Epithelial cell of esophagus (primary cell): ENCODE measurements around the gene ATP6V0C.

Source experiments
- DNase-seq: peaks from one replicate; pipeline ENCODE4 v3.0.0; 2010; ENCODE audit warnings: low read depth
- H3K4me3 ChIP-seq: 2 replicates; pipeline ENCODE4 v1.5.1; 2011; ENCODE audit warnings: mild to moderate bottlenecking, low read length, control low read depth
- TF ChIP-seq, protein P1 (sequence below): IDR thresholded peaks from 2 replicates; pipeline ENCODE4 v1.5.1; 2011; ENCODE audit warnings: low read depth, mild to moderate bottlenecking, low read length, control low read depth, inconsistent platforms; ENCODE audit not compliant: insufficient read depth; ENCODE audit errors: missing control alignments

The ATP6V0C gene

DNA sequence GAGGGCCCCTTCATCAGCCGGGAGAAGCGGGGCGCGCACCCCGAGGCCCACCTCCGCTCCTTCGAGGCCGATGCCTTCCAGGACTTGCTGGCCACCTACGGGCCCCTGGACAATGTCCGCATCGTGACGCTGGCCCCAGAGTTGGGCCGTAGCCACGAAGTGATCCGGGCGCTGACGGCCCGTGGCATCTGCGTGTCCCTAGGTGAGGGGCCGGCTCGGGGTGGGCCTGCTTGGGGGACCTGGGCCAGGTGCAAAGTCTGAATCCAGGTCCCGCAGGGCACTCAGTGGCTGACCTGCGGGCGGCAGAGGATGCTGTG lies 14.0 kb downstream of the ATP6V0C start:
- no peak overlapping the region for H3K4me3 ChIP-seq
- DNase-seq, result no peak
- TF ChIP-seq, protein P1, sequence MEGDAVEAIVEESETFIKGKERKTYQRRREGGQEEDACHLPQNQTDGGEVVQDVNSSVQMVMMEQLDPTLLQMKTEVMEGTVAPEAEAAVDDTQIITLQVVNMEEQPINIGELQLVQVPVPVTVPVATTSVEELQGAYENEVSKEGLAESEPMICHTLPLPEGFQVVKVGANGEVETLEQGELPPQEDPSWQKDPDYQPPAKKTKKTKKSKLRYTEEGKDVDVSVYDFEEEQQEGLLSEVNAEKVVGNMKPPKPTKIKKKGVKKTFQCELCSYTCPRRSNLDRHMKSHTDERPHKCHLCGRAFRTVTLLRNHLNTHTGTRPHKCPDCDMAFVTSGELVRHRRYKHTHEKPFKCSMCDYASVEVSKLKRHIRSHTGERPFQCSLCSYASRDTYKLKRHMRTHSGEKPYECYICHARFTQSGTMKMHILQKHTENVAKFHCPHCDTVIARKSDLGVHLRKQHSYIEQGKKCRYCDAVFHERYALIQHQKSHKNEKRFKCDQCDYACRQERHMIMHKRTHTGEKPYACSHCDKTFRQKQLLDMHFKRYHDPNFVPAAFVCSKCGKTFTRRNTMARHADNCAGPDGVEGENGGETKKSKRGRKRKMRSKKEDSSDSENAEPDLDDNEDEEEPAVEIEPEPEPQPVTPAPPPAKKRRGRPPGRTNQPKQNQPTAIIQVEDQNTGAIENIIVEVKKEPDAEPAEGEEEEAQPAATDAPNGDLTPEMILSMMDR, result no peak

DNA sequence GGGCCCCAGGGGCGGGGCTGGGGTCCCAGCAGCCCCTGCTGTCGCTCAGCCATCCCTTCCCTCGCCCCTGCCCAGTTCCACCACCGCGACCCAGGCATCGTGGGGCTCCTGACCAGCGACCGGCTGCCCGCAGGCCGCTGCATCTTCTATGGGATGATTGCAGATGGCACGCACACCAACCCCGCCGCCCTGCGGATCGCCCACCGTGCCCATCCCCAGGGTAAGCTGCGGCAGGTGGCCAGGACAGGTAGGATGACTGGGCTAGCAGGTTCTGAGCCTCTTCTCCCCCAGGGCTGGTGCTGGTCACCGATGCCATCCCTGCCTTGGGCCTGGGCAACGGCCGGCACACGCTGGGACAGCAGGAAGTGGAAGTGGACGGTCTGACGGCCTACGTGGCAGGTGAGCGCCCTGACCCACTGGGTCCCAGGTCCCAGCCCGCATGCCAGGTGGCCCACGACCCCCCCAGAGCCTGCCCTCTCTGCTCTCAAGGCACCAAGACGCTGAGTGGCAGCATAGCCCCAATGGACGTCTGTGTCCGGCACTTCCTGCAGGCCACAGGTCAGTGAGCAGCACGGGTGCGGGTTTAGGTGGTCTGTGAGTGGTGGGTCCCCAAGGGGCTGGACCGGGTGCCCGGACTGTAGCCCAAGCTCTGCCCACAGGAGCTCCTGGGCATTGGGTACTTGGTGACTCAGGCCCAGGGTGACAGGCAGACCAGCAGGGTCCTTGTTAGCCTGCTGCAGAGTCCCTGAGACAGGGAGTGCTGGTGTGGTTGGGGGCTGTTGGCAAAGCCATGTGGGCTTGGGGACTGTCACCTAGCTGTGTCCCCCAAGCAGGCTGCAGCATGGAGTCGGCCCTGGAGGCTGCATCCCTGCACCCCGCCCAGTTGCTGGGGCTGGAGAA lies 14.7 kb downstream of the ATP6V0C start:
- TF ChIP-seq, protein P1, result no peak
- DNase-seq, result no peak
- no peak overlapping the region for H3K4me3 ChIP-seq

DNA sequence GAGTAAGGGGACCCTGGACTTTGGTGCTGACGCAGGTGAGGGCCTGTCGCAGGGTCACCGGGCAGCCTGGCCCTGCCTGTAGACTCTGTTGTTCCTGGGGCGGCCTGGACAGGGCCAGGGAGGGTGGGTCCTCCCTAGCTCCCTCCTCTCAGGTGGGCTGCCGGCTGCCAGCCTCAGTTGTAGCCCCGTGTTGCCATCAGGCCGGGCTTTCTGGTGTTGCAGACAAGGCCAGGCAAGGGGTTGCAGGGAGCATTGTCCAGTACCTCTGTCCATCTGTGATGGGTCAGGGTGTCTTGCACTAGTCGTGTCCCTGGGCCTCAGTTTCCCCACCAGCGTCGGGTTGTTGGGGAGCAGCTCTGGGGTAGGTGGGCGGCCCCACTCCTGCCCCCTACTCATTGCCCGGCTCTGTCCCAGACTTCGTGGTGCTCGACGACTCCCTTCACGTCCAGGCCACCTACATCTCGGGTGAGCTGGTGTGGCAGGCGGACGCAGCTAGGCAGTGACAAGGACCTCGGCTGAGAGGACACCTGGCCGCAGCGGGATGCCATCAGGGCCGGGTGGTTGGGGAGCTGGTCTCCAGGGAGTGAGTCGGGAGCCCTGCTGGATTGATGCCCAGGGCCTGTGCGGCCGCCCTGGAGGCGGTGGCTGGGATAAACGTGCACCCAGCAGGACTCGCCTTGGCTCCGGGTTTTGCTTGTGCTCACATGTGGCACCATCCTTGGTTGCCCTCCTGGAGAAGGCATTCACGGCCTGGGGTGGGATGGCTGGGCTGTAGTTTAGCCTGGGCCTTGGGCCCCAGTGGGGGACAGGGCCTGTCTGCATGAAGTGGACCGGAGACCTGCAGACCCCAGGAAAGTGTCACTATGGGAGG lies 15.5 kb downstream of the ATP6V0C start:
- H3K4me3 ChIP-seq, result no peak overlapping the region
- TF ChIP-seq, protein P1, result peak; percentile 7
- DNase-seq, result no peak

DNA sequence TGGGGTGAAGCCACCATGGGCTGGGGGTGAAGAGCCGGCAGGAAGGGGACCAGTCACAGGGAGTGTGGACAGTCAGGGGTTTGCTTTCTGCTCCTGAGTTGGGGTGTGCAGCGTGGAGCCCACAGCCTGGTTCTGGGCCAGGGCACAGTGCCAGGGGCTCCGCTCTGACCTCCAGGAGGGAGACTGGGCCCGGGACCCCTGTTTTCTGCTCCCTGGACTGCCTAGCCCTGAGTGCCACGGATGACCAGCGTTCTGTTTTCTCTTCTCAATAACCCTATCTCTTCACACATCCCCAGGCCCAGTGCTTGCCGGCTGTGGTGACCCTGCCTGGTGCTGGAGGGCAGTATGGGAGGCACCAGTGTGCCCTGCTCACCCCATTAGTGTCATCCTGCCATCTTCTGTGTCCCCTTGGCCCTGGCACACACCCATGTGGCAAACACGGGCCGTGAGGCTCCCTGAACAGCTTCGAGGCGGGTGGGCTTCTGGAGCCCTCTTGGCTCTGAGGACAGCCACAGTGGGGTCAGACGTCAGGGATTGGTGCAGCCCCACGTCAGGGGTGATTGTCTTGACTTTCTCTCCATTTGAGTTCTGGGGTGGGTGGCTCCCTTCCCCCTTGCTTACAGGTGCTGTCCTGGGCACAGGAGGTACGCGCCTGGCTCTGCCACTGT lies 16.3 kb downstream of the ATP6V0C start:
- no peak overlapping the region for H3K4me3 ChIP-seq
- DNase-seq, result no peak
- TF ChIP-seq, protein P1, result no peak

DNA sequence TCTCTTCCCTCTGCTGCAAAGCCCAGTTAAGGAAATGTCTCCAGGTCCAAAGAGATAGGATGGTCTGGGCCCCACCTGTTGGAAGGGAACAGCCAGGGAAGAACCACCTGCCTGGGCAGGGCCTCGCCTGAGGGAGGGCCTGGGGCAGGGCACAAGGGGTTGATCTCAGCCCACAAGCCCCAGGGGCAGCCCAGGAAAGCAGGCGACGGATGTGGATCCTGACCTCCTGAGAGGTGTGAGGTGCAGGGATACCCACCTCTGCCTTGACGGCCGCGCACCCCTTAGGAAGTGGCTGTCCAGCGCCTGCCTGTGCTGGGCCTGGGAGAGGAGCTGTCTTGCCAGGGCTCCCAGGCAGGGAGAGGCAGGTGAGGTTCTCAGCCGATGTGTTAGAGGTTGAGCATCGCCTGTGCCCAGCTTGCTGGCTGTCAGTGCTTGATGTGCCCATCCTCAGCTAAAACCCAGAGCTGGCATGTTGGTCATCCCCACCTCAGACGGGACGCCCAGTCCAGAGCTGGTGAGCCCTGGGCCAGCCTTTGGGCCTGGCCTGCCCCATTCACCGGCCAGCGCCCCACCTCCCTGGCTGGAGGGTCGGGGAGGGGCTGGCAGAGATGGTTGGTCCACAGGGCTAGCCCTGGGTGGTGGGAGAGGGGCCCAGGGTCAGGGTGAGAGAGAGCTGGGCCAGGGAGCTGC lies 17.0 kb downstream of the ATP6V0C start:
- no peak for DNase-seq
- TF ChIP-seq, protein P1, result no peak
- no peak overlapping the region for H3K4me3 ChIP-seq

DNA sequence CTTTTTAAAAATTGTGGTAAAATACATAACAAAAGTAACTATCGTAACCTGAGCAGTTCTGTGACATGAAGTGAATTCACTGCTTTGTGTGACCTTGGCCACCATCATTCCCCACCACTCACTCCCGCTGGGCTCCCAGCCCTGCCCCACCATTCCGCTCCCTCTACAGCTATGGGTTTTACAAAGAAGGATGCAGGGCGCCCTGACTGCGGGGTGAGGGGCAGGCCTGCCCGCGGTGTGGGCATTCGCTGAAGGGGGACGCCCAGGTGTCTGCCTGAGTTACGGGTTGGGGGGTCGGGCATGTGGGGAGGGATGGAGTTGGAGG lies 17.6 kb downstream of the ATP6V0C start, which contains the start of gene CEMP1:
Gene CEMP1 (minus strand): TSS at position 38 of the 325 bp plus-strand sequence. CDS start 335 bp downstream, outside the sequence.
- H3K4me3 ChIP-seq, result peak within 1 kb of the TSS; percentile 64
- DNase-seq, result no peak
- TF ChIP-seq, protein P1, result no peak
